ENCODE measurements around the gene CADM2.

CADM2 gene

GRCh38 chr3:85288257-85288656 lies 329.5 kb downstream of the CADM2 start:
- no peaks in the 10 kb centered on the region for H3K27me3 Mint-ChIP-seq (ENCODE audit: low read depth, poor library complexity)
- no peak overlapping the region for H3K4me3 Mint-ChIP-seq
- H3K27ac Mint-ChIP-seq: no peak overlapping the region
- no peaks in the 10 kb centered on the region for H3K36me3 Mint-ChIP-seq (ENCODE audit: low read depth)
- DNase-seq: no peak
- H3K4me1 Mint-ChIP-seq: no peaks in the 10 kb centered on the region
- H3K9me3 Mint-ChIP-seq: peaks cover 6% of the 10 kb centered on the region
- TF ChIP-seq, protein P1, sequence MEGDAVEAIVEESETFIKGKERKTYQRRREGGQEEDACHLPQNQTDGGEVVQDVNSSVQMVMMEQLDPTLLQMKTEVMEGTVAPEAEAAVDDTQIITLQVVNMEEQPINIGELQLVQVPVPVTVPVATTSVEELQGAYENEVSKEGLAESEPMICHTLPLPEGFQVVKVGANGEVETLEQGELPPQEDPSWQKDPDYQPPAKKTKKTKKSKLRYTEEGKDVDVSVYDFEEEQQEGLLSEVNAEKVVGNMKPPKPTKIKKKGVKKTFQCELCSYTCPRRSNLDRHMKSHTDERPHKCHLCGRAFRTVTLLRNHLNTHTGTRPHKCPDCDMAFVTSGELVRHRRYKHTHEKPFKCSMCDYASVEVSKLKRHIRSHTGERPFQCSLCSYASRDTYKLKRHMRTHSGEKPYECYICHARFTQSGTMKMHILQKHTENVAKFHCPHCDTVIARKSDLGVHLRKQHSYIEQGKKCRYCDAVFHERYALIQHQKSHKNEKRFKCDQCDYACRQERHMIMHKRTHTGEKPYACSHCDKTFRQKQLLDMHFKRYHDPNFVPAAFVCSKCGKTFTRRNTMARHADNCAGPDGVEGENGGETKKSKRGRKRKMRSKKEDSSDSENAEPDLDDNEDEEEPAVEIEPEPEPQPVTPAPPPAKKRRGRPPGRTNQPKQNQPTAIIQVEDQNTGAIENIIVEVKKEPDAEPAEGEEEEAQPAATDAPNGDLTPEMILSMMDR (IDR thresholded peaks at IDR 0.05): no peak

- H3K27me3 Mint-ChIP-seq (ENCODE audit: low read depth, poor library complexity): no peaks in the 10 kb centered on the region
- no peak overlapping the region for H3K4me3 Mint-ChIP-seq
- no peaks in the 10 kb centered on the region for H3K36me3 Mint-ChIP-seq (ENCODE audit: low read depth)
- no peaks in the 10 kb centered on the region for H3K4me1 Mint-ChIP-seq
- H3K27ac Mint-ChIP-seq: no peak overlapping the region
- TF ChIP-seq, protein P1 (IDR thresholded peaks at IDR 0.05): no peak
- DNase-seq: no peak
- peaks cover 6% of the 10 kb centered on the region for H3K9me3 Mint-ChIP-seq
These were observed 338.5 kb downstream of the CADM2 start for GRCh38 chr3:85297291-85297690.

DNA sequence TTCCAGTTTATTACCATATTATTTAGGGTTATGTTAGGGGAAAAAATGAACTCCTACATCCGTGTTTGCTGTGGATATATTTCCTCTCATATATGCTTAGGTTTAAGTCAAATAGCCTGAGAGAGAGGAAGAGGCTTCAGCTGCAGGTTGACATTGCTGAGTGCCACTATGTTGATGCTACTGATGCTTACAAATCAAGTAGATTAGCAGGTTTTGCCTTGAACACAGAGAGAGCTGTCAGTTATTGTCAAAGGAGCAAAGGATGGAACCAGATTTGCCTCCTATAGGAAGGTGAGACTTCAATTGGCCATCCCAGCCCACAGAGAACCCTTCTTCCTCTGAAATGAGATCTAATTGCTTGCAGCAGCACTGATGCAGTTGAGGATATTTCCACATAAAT lies 339.2 kb downstream of the CADM2 start:
- TF ChIP-seq, protein P1 (IDR thresholded peaks at IDR 0.05): no peak
- no peaks in the 10 kb centered on the region for H3K27me3 Mint-ChIP-seq (ENCODE audit: low read depth, poor library complexity)

GRCh38 chr3:85303156-85303555 lies 344.4 kb downstream of the CADM2 start:
- no peak overlapping the region for H3K27ac Mint-ChIP-seq
- H3K4me1 Mint-ChIP-seq: no peaks in the 10 kb centered on the region
- H3K36me3 Mint-ChIP-seq (ENCODE audit: low read depth): no peaks in the 10 kb centered on the region
- H3K27me3 Mint-ChIP-seq (ENCODE audit: low read depth, poor library complexity): no peaks in the 10 kb centered on the region
- H3K4me3 Mint-ChIP-seq: no peak overlapping the region
- H3K9me3 Mint-ChIP-seq: no peaks in the 10 kb centered on the region
- DNase-seq: no peak
- TF ChIP-seq, protein P1 (IDR thresholded peaks at IDR 0.05): no peak

More for the DNA sequence above, 339.2 kb downstream of the CADM2 start:
- Mint-ChIP-seq H3K36me3 (ENCODE audit: low read depth) (no peaks in the 10 kb centered on the region), H3K4me3 (no peak overlapping the region), H3K4me1 (no peaks in the 10 kb centered on the region), H3K9me3 (peaks cover under 1% of the 10 kb centered on the region), H3K27ac (no peak overlapping the region)
- no peak for DNase-seq

DNA sequence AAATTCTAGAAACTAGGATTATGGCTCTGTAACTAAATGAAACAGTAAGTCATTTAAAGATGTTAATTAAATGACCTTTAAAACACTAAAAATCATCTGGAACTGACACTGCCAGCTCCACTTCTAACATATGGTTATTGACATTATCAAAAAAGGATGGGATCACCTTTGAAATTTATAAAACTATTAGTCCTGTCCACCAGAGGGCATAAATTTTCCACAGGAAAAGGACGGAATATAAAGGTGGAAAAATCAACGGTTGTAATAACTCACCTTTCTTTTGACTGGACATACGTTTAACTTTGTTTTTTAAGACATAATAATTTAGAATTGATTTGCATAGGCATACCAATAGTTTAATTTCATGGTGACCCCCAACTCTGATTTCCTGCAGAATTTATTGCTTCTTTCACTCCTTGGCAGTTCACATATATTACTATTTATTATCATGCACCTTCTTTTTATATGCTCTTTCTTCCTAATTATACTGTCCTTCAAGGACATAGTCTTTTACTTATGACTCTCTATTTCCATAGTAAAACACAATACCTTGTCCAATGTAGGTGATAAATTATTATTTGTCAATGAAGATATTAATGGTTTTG lies 345.7 kb downstream of the CADM2 start:
- Mint-ChIP-seq H3K27ac (no peak overlapping the region), H3K4me1 (no peaks in the 10 kb centered on the region), H3K4me3 (no peak overlapping the region), H3K27me3 (ENCODE audit: low read depth, poor library complexity) (no peaks in the 10 kb centered on the region), H3K36me3 (ENCODE audit: low read depth) (no peaks in the 10 kb centered on the region), H3K9me3 (no peaks in the 10 kb centered on the region)
- DNase-seq: no peak
- TF ChIP-seq, protein P1 (IDR thresholded peaks at IDR 0.05): no peak

- Mint-ChIP-seq H3K27ac (no peak overlapping the region), H3K9me3 (no peaks in the 10 kb centered on the region), H3K4me3 (no peak overlapping the region), H3K27me3 (ENCODE audit: low read depth, poor library complexity) (no peaks in the 10 kb centered on the region), H3K4me1 (no peaks in the 10 kb centered on the region), H3K36me3 (ENCODE audit: low read depth) (no peaks in the 10 kb centered on the region)
- DNase-seq: no peak
- TF ChIP-seq, protein P1 (IDR thresholded peaks at IDR 0.05): no peak
These were observed 353.5 kb downstream of the CADM2 start for GRCh38 chr3:85312331-85312730.
